GM12878 (cell line): Measurements from ENCODE around the gene USF1. TPM values are rescaled to one million over a fixed set of nuclear protein-coding genes. Genes with fewer than 3 reads are reported as not detected.
A peak's percentile ranks its signal among the peaks of the same experiment; 100 is the strongest.

Experiments
- ATF7 ChIP-seq: fragments of 450-650 bp; IDR thresholded peaks from 2 replicates; pipeline ENCODE4 v1.6.1; 2016; ENCODE audit warnings: low read depth, mild to moderate bottlenecking
- CREM ChIP-seq: IDR thresholded peaks from 2 replicates; pipeline ENCODE4 v1.6.1; 2014; ENCODE audit warnings: antibody characterized with exemption, low read depth
- CUX1 ChIP-seq: IDR thresholded peaks from 2 replicates; pipeline ENCODE4 v1.6.1; 2012; ENCODE audit warnings: improper control_type of control experiment, low read depth, low read length; ENCODE audit not compliant: insufficient replicate concordance
- KAT2A ChIP-seq: conservative IDR thresholded peaks from 2 replicates; pipeline ENCODE4 v1.6.1; 2011; ENCODE audit warnings: low read depth, low read length; ENCODE audit not compliant: control insufficient read depth
- LARP7 ChIP-seq: fragments of 450-650 bp; IDR thresholded peaks from 2 replicates; pipeline ENCODE4 v1.6.1; 2017; ENCODE audit warnings: mild to moderate bottlenecking
- MTA2 ChIP-seq: fragments of 450-650 bp; IDR thresholded peaks from 2 replicates; pipeline ENCODE4 v1.6.1; 2016; ENCODE audit warnings: low read depth, mild to moderate bottlenecking, moderate library complexity
- MXI1 ChIP-seq: fragments of 150-350 bp; IDR thresholded peaks from 2 replicates; pipeline ENCODE4 v1.6.1; 2011; ENCODE audit warnings: low read depth, mild to moderate bottlenecking, inconsistent platforms, low read length, improper control_type of control experiment
- NR2F1 ChIP-seq: fragments of 450-650 bp; conservative IDR thresholded peaks from 2 replicates; pipeline ENCODE4 v1.6.1; 2017; ENCODE audit warnings: mild to moderate bottlenecking
- PBX3 ChIP-seq: IDR thresholded peaks from 2 replicates; pipeline ENCODE4 v1.6.1; 2011; ENCODE audit warnings: mild to moderate bottlenecking, low read depth, low read length, moderate library complexity; ENCODE audit not compliant: insufficient replicate concordance
- POLR2A ChIP-seq: IDR thresholded peaks from 2 replicates; pipeline ENCODE4 v1.6.1; 2011; ENCODE audit warnings: low read depth, mild to moderate bottlenecking, low read length
- RB1 ChIP-seq: fragments of 450-650 bp; formaldehyde crosslinking; IDR thresholded peaks from 2 replicates; pipeline ENCODE4 v1.6.1; 2017; ENCODE audit warnings: mild to moderate bottlenecking, borderline replicate concordance
- REST ChIP-seq: IDR thresholded peaks from 2 replicates; pipeline ENCODE4 v1.6.1; 2012; ENCODE audit warnings: mild to moderate bottlenecking, low read depth, low read length
- RUNX3 ChIP-seq: IDR thresholded peaks from 2 replicates; pipeline ENCODE4 v1.6.1; 2012; ENCODE audit warnings: low read length, inconsistent platforms
- SIN3A ChIP-seq: IDR thresholded peaks from 2 replicates; pipeline ENCODE4 v1.6.1; 2012; ENCODE audit warnings: low read depth, low read length, improper control_type of control experiment
- SKIL ChIP-seq: fragments of 450-650 bp; IDR thresholded peaks from 2 replicates; pipeline ENCODE4 v1.6.1; 2017; ENCODE audit warnings: mild to moderate bottlenecking, low read depth, inconsistent platforms; ENCODE audit not compliant: poor library complexity, severe bottlenecking
- polyA plus RNA-seq, 11 experiments: library from polyadenylated mRNA; depleted of rRNA in 4 of 11; unstranded in 6 of 11; stranded (reverse) in 5 of 11; fragments of >200 nt; fragmentation: Nextera tagmentation in 4 of 11; fragmentation: Illumina TruSeq in 1 of 11; extraction: Ambion mirVana in 4 of 11; extraction: Trizol in 1 of 11; gene quantifications; 1 replicate in 1 of 11; 2 replicates in 10 of 11; pipeline versions ENCODE4 v1.2.1 to v1.2.3, GENCODE V29; 2011 to 2016; ENCODE audit warnings: inconsistent platforms in 2 of 11, missing spikeins in 2 of 11, low read depth in 1 of 11
- total RNA-seq, 4 experiments: library from RNA; depleted of rRNA in 3 of 4; stranded (reverse); fragments of >200 nt in 3 of 4; fragmentation: Illumina TruSeq in 1 of 4; extraction: Trizol in 1 of 4; gene quantifications; 2 replicates each; pipeline versions ENCODE4 v1.2.1 to v1.2.3, GENCODE V29; 2013 to 2021

The USF1 gene
- total and polyA plus RNA-seq, 10 of the 15 experiments (the other 5 are each of a cell fraction or from before 2014, with no cell fraction given): 9.4 to 92.1 (median 53.5) TPM

GRCh38 chr1:161038523-161039153, 7.1 kb downstream of the USF1 start, which contains the start of gene TSTD1 (continued):
- TF ChIP-seq MXI1 (peak; percentile 83), CREM (no peak), RB1 (peak; percentile 89; the same call in 1 of the 2 replicates), SKIL (no peak), RUNX3 (peak; percentile 62), LARP7 (peak; percentile 65), POLR2A (peak; percentile 96), PBX3 (no peak), KAT2A (no peak), NR2F1 (no peak), REST (no peak), SIN3A (peak; percentile 48; the same call in 1 of the 2 replicates), ATF7 (no peak), MTA2 (no peak), CUX1 (no peak)
